GM12878 (cell line): ENCODE measurements around the gene SNN.

Experiments
- ATF2 ChIP-seq: IDR thresholded peaks from 2 replicates; pipeline ENCODE4 v1.6.1; 2012; ENCODE audit warnings: low read length, inconsistent platforms
- ATF3 ChIP-seq: IDR thresholded peaks from 2 replicates; pipeline ENCODE4 v1.6.1; 2011; ENCODE audit warnings: low read depth, mild to moderate bottlenecking, low read length, moderate library complexity, borderline replicate concordance; ENCODE audit errors: extremely low read depth
- CTCF ChIP-seq, 3 experiments: IDR thresholded peaks in 2 of 3; conservative IDR thresholded peaks in 1 of 3; 2 replicates each; pipeline ENCODE4 v1.5.1; 2011; ENCODE audit warnings: low read depth in 3 of 3, low read length in 3 of 3, mild to moderate bottlenecking in 3 of 3, control low read depth in 2 of 3, moderate library complexity in 2 of 3, inconsistent platforms in 1 of 3, mixed read lengths in 1 of 3; ENCODE audit not compliant: control insufficient read depth in 2 of 3, insufficient read depth in 1 of 3; ENCODE audit errors: extremely low read depth in 1 of 3
- KAT2A ChIP-seq: conservative IDR thresholded peaks from 2 replicates; pipeline ENCODE4 v1.6.1; 2011; ENCODE audit warnings: low read depth, low read length; ENCODE audit not compliant: control insufficient read depth
- POLR2AphosphoS5 ChIP-seq: IDR thresholded peaks from 2 replicates; pipeline ENCODE4 v1.6.1; 2011; ENCODE audit warnings: mild to moderate bottlenecking, low read length, inconsistent platforms
- ZNF24 ChIP-seq: fragments of 450-650 bp; IDR thresholded peaks from 2 replicates; pipeline ENCODE4 v1.6.1; 2017; ENCODE audit warnings: antibody characterized with exemption, mild to moderate bottlenecking

- TF ChIP-seq ATF2 (no peak), ZNF24 (no peak), KAT2A (no peak), CTCF (IDR thresholded peaks at IDR 0.05 in 2 of 3, conservative IDR thresholded peaks at IDR 0.05 in 1 of 3; ENCODE audit: control insufficient read depth in 2 of 3, extremely low read depth in 1 of 3, insufficient read depth in 1 of 3, low read depth in 3 of 3, low read length in 3 of 3) (no peak), POLR2AphosphoS5 (no peak), ATF3 (no peak)
Measured at GRCh38 chr16:11630046-11630767, 38.0 kb upstream of the SNN start.
